ENCODE results near the gene RBSN.

Gene RBSN

DNA sequence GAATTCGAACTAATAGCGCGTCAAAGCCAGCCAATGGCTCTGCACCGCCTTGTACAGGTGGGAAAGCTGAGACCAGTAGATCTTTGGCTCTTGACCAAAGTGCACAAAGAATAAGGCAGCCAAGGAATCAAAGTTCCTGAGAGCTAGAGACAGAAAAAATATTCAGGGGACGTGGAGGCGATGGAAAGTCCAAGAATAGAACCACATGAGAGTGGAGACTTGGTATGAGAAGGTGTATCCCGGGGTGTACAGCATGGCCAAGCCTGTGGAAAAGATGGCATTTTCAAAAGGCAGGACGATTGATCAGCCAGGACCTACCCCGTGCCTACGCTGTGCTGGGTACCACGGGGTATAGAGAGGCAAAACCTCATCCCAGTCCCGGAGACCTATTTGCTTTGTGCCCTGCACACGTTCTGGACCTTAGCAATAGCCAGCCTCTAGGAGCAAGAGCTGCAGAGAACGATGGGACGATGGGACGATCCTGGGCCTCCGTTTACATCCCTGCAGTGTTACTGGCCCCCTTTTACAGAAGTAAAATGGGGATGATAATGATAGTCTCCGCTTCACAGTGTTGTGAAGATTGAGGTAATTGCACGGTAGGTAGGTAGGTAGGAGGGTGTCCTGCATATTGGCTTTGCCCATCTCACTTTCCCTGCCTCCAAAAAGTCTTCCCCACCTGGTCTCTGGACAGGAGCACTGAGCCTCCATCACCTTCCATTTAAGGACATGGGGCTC is 583 bp upstream of the RBSN start:
- no peak for DNase-seq

DNA sequence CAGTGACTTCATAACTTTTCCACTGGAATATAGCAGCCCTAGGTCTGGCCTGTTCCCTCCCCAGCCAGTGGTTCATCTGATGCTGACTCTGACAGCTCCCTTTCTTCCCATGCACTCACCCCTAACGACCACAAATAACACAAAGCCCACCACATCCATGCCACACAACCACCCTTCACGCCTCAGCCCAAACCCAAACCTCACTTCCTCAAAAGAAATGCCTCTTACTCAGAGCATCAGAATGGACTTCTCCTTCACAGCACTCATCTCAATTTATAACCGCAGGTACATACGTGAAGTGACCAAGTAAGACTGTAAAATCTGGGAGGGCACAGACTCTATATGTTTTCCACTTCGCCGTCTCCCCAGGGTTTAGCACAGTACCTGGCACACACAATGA is 1.1 kb downstream of the RBSN start:
- DNase-seq = no peak

DNA sequence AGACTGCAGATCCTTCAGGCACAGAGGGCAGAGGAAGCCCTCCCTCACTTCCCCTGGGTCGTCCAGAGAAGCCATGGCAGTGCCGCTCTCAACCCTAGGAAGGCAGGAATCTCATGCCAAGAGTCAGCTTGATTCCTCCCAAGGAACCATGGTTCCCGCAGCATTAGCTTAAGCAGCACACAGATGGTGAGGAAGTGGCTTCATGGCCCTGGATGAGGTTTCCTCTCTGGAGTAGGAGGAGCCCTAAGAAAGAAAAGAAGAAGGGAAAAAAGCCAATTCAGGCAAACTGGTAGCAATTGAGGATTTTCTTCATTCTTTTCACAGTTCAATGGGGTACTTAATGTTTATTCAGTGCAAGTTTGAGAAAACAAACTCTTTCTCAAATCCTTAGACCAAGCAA is 2.9 kb downstream of the RBSN start:
- DNase-seq = no peak

DNA sequence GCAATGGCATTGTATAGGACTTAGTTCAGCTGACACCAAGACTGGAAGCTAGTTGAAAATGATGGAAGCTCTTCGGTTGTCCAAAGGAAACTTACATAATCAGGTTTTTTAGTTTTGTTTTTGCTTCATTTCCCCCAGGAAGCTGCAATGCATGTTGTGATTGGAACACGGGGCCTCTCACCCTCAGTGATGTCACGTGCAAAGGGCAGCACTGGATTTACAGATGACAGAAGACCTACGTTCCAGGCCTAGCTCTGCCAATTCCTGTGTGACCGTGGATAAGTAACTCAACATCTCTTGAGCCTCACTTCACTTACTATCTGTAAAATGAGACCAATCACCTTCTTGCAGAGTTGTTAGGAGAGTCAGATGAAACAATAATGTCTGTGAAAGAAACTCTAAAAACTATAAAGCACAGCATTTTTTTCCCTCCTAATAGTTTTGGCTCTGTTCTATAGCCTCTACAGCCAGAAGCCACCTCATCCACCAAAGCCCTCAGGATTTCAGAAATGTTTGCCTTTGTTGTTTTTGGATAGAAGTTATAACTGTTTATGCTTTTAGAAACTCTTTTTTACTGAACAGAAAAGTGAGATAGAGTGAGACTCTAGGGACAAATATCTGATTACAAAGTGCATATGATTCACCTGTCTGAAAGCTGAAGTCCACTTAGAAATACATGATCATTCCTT is 4.6 kb downstream of the RBSN start:
- no peak for DNase-seq

DNA sequence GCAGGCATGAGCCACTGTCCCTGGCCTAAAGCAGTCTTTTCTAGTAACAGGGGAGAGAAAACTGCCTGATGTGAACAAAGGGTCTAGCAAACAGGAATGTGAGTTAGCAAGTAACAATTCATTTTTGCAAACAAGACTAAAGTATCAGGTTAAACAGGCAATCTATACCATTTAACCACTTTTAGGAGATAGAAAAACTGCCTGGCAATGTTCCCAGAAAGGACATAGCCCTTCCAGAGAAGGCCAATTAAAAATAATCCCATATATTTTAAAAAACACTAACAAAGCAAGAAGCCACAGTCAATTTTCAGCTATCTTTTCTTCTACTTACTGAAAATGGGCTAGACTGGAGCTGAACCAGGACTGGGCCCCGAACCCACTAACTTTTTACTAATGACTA is 6.3 kb downstream of the RBSN start:
- DNase-seq = no peak

DNA sequence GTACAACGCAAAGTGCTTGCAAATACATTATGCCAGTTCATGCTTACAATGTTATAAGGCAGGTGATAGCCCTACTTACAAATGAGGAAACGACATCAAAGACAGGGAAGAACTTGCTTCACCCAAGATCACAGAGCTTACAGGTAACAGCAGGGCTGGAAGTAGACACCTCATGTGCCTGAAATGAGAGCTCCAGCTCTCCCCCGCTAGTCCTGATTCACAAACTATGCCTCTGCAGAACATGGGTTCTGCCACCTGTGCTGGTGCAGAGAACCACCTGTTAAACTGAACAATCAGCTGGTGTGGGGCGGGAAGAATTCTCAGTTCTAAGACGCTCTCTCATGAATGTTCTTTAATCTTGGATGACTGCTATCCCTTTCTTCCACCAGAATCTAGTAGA is 7.4 kb downstream of the RBSN start:
- no peak for DNase-seq

DNA sequence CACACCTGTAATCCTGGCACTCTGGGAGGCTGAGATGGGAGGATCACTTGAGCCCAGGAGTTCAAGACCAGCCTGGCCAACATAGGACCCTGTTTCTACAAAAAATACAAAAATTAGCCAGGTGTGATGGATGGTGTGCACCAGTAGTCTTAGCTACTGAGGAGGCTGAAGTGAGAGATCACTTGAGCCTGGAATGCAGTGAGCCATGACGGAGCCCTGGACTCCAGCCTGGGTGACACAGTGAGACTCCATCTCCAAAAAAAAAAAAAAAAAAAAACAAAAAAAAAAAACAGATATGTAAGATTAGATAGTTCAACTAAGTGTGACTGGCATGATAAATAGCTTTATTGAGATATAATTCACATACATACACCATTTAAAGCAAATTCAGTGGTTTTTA is 9.7 kb downstream of the RBSN start:
- no peak for DNase-seq

DNA sequence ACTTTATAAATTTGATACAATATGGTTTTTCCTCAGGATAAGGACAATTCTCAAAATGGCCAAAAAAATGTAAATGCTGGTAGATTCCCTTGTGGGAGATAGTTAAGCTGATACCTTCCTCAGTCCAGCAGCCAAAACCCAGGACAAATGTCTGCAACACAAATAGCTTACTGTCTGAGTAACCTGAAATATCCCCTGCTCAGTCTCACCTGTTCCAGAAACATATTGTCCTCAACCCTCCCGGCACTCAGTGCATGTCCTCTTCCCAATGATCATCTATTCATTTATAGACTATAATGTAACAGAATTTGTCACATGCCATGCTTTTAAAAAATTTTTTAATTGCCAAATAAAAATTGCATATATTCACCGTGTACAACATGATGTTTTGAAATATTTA is 12.2 kb downstream of the RBSN start:
- DNase-seq = no peak

DNA sequence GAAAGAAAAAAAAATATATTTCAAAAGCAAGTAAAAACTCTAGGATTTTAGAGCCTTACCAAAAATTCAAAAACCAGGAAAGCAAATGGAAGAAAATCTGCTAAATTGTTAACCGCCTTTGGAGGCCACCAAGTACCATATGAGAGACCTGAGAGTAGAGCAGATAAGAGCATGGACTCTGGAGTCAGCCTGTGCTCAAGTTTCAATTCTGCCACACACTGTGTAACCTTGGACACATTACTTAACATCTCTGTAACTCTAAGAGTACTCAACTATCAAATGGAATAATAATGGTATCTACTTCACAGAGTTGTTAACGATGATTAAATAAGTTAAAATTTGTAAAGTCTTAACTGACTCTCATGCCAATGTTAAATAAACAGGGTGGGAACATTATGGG is 12.7 kb downstream of the RBSN start:
- no peak for DNase-seq

DNA sequence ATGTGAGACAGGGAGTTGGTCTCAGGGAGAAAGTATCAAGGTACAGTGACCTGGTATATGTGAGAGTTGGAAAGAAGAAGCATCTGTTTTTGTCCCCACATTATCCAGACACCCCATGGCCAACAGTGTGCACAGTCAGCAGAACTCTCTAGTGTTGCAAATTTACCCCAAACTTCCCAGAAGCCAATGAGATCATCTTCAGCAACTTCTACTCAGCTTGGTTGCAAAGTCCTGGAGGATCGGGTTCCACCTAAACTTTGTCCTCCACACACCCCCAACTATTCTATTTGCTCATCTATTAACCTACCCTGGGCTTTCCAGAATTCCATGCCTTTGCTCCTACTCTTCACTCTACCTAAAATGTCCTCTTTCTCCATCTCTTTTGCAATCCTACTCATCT is 15.7 kb downstream of the RBSN start:
- DNase-seq = no peak

DNA sequence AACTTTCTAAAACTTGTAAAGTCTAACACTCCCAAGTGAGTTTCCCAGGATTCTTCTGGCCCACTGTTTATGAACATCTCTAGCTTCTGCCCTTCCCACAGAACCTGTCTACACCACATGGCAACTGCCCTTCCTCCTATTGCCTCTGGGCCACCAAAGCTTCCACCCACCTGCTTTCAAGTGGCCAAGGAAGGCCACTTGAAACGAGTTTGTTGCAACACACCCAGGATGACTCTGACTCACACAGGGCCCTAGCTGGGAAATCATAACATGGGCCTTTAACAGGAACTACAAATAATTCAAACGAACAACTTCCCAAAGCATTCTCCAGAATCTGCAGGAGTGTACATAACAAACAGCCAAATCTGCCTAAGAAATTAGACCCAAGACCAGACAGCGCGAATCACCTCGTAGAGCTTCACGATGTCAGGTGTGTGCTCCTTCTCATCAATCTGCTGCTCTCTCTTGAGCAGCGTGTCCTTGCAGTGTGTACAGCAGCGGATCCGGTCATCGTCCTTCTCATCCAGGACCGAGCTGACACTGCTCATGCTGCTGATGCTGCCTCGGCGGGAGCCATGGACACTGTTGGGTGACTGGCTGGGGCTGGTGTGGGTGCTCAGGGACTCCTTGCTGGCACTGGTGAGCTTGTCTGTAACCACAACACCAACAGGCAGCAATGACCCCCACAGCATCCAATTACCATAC is 16.8 kb downstream of the RBSN start:
- no peak for DNase-seq

DNA sequence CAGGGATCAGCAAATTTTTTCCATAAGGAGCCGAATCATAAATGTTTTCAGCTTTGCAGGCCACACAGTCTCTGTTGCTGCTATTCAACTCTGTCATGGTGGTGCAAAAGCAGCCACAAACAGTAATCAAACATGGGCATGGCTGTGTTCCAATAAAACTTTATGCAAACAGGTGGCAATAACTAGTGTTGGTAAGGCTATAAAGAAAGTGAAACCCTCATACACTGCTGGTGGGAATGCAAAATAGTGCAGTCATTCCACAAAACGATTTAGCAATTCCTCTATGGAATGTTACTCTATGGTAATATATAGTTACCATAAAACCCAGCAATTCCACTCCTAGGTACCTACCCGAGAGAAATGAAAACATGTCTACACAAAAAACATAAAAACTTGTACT is 19.9 kb downstream of the RBSN start:
- no peak for DNase-seq

DNA sequence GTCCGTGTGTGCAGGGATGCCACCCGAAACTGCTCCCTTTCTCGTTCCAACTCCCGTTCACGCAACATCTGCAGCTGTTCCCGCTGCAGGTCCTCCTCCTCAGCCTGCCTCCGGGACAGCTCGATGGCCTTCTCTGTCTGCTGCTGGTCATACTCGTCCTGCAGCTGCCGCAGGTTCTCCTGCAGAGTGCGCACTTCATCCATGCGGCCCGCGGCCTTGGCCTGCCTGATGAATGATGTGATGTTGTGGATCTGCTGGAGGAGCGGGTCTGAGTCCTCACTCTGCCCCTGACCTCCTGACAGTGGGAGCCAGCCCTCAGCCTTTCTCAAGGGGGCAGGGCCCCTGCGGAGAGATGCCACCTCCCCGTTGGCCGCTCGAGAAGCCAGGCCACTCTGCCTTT is 24.4 kb downstream of the RBSN start:
- DNase-seq = no peak

DNA sequence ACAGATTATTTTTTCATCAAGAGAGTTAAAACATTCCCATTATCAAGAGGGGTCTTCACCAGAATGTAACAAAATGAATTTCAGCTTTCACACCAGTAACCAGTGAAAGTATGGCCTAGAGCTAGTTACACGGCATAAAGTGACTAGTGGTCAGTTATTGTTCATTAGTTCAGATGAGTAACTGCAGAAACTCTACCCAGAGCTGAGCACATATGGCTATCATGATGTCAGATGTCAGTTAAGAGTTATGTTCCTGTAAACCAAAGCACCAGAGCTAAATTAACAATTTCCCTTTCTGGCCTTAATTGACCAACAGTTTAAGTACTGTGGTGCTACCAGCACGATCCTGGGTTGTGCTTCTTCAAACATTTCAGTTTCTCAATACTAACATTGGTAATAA is 27.2 kb downstream of the RBSN start:
- DNase-seq = no peak

DNA sequence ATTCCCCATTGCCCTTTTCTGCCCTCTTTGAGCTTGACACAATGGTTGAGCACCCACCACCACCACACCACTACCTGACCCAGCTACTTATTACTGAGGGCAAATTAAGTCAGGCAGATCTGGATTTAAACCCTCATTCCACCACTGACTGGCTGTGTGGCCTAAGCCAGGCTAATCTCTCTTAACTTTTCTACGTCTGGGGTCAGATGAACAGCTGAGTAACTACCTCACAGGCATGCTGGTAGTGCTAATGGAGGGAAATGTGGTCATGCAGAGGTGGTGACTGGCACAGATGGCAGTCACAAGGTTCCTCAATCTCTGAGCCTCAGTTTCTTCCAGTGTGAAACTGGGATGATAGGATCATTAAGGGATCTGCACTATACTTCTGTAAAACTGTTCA is 29.5 kb downstream of the RBSN start:
- no peak for DNase-seq

DNA sequence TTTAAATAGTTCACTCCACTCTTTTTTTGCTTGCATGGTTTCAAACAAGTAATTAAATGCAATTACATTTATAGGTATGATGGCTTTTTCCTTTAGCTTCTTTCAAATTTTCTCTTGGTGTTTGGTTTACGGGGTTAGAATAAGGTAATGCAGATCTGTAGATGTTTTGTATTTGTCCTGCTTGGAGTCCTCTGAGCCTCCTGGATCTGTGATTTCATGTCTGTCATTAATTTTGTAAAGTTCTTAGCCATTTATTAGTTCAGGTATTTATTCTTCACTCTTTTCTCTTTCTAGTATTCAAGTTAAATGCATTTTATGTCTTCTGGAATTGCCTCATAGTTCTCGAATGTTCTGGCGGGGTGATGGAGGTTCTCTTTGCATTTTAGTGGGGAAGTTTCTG is 32.5 kb downstream of the RBSN start:
- no peak for DNase-seq

DNA sequence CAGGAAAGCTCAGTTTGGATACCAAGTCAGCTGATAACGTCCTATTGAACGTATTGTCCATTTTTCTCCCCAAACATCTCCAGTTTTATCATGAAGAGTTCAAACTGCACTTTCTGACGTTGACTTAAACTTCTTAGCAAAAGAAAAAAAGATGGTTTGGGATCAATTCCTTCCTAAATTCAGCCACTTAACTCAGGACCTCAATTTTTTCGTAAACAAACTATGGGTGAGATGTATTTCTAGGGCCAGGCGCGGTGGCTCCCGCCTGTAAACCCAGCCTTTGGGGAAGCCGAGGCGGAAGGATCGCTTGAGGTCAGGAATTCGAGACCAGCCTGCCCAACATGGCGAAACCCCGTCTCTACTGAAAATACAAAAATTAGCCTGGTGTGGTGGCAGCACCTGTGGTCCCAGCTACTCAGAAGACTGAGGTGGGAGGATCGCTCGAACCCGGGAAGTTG is 33.4 kb downstream of the RBSN start:
- DNase-seq = no peak

DNA sequence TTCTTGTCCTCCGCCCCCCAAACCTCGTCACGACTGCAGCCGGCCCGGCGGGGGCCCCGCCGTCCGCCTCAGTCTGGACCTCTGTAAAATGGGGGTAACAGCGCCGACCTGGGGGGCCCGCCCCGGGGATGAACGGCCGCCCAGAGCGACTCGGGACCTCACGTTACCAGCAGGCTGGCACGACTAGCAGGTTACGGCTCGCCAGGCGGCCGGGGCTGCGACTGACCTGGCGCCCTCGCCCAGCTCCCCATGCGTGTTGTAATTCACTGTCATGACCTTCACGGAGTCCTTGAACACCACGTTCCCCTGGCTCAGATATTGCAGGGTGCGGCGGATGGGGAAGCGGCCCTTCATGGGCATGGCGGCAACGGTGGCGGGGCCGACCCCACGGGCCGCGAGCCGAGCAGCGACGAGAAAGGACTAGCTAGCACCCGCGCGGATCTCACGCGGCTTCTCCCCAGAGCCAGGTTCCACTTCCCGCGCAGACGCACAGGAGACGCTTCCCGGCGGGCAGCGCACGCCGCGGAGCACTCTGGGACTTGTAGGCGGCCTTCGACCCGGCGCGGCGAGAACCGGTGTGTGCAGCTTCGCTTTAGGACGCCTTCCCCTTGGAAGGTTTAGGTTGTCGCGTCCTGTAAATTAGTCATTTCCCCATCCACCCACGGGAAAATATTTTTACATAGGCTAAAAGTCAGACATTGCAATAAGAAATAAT is 34.0 kb downstream of the RBSN start, which contains the start of gene MRPS25:
Gene MRPS25 (minus strand): TSS at position 481 of the 715 bp plus-strand sequence. CDS start 121 bp downstream, at position 360.
- peak; percentile 80 for DNase-seq

DNA sequence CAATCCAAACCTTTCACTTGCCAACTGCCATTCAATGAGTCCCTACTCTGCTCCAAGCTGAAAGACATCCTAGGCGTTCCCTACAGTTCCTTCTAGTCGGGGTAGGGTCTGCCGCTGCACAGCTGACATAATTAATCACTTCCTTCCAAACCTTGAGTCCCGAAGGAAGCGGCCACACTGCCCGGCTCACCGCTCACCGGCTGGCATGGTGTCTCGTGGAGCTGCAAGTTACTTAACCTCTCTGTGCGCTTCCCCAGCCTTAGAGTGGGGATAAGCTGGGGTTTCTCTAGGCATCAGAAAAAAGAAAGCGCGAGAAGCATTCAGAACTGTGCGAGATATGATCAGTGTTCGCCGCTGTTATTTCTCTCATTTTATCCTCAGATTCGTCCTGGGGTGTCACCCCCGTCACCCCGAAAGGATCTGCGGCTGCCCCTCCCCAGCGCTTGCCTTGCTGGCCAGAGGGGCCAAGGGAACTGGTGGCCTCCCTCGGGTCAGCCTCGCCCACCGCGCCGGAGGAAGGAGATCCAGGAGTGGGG is 34.6 kb downstream of the RBSN start:
- DNase-seq = no peak

DNA sequence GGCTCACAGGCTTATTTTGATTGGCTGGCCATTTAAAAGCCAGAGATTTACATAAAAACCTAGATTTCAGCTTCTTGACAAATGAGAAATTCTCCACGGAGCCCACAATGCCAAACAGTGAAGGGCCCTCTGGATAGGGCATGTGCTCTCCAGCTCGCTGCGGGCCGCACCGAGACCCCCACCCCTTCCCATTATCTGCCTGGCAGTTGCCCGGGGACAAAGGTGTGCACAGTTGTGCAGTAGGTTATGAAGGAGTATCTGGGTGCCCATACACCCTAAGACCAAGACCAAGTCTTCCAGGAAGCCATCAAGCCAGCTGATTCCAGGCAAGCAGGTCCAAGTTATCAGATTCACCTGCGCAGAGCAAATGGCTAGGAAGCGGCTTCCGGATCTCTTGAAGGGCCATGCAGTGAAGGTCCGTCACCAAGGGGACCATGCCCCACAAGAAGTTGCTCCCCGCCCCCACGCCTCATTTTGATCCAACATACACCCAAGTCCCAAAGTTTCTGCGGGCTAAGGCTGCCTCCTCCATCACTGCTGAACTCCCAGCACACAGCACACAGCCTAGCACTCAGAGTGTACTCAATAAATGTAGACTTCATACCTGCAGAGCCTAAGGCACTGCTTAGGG is 35.2 kb downstream of the RBSN start:
- no peak for DNase-seq

DNA sequence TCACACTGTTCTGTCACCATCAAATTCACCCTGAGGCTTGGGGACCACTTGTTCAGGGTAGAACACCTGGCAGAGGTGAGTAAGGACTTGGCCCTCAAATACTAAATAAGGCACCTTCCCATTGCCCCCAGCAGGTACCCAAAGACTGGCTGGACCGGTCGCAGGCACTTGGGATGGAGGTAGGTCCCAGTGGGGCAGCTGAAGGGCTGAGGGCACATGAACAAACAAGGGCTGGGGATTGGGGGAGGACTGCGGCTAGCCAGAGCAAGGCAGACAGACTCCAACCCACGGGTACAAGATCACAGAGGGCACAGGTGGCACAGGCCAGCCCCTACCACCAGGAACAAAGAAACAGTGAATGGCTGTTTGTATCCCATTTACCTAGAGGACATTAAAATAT is 35.7 kb downstream of the RBSN start:
- no peak for DNase-seq

DNA sequence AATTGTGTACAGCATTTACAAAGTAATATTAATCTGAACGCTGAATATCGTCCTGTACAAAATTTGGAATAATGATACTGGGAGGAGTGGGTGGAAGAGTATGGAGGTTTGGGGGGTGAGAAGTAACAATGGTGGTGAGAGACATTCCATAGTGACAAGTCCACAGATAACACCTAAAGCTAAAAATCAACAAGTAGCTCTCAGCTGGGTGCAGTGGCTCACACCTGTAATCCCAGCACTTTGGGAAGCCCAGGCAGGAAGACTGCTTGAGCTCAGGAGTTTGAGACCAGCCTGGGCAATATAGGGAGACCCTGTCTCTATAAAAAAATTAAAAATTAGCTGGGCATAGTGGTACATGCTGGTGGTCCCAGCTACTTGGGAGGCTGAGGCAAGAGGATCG is 38.9 kb downstream of the RBSN start:
- DNase-seq = no peak

Data from NCI-H2171 (cell line).